Cardiac muscle cell (in vitro differentiated cells and primary cell): ENCODE measurements around the gene MRPS18A. TPM values are rescaled to one million over a fixed set of nuclear protein-coding genes. Genes with fewer than 3 reads are reported as not detected.

Source experiments
- DNase-seq, 2 donors: peaks; one replicate each; pipeline versions ENCODE4 v3.0.0 to v3.0.0-alpha.2; 2010 to 2017; ENCODE audit warnings: low read depth in 1 of 2, low spot score in 1 of 2
- H3K27ac ChIP-seq: fragments of 200-600 bp; sonication (generic); 2 replicates; pipeline ENCODE4 v1.5.1; 2016
- H3K27me3 ChIP-seq: fragments of 200-600 bp; sonication (generic); 2 replicates; pipeline ENCODE4 v1.6.0; 2016; ENCODE audit warnings: control low read depth
- H3K36me3 ChIP-seq: fragments of 200-600 bp; sonication (generic); 2 replicates; pipeline ENCODE4 v1.5.1; 2016; ENCODE audit warnings: control low read depth
- H3K4me1 ChIP-seq: fragments of 200-600 bp; sonication (generic); 2 replicates; pipeline ENCODE4 v1.8.1; 2017; ENCODE audit warnings: low read depth, mild to moderate bottlenecking, mixed run types
- H3K4me3 ChIP-seq: fragments of 200-600 bp; sonication (generic); 2 replicates; pipeline ENCODE4 v1.5.1; 2016; ENCODE audit warnings: mild to moderate bottlenecking
- H3K9me3 ChIP-seq: fragments of 200-600 bp; sonication (generic); 2 replicates; pipeline ENCODE4 v1.5.1; 2017; ENCODE audit warnings: low read depth, mild to moderate bottlenecking, control low read depth
- polyA plus RNA-seq: library from polyadenylated mRNA; unstranded; fragments of >200 nt; fragmentation: Nextera tagmentation; extraction: Ambion mirVana; gene quantifications from 2 replicates; pipeline ENCODE4 v1.2.1, GENCODE V29; 2016
- total RNA-seq: library from RNA; depleted of rRNA; stranded (reverse); fragments of >200 nt; gene quantifications from 2 replicates; pipeline ENCODE4 v1.2.3, GENCODE V29; 2016
- TF ChIP-seq, protein P1 (sequence below): IDR thresholded peaks from 2 replicates; pipeline ENCODE4 v1.5.1; 2012; ENCODE audit warnings: low read depth, mild to moderate bottlenecking, low read length

MRPS18A gene
- total and polyA plus RNA-seq, 2 experiments from 2014 or later, result 65.9 to 87.0 TPM

DNA sequence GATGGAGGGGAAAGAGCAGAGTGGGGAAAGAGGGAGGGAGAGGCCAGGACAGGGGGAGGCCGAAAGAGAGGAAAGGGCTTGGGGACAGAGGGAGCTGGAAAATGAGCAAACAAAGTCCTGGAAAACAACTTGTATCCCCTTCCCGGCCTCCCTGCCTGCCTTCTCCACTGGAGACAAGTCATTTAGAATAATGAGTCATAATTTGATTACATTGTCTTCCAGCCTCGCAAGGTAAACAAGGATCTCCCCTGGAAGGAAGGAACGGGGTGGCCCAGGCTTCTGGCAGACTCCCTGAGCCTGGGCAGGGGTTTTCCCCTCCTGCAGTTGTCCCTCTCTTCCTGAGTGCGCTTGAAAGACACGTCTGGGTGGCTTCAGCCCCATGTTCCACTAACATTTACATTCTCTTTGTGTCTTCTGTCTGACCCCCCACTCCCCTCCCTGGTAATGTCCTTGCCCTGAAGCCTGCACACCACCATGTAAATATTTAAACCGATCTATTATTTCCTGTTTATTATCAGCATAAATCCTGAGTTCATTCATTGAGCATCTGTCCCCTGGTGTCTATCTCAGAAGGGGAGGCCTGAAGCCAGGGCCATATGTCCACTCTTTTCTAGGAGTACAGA, 12.1 kb upstream of the MRPS18A start:
- H3K4me1 ChIP-seq, result peaks cover 27% of the 10 kb centered on the region

DNA sequence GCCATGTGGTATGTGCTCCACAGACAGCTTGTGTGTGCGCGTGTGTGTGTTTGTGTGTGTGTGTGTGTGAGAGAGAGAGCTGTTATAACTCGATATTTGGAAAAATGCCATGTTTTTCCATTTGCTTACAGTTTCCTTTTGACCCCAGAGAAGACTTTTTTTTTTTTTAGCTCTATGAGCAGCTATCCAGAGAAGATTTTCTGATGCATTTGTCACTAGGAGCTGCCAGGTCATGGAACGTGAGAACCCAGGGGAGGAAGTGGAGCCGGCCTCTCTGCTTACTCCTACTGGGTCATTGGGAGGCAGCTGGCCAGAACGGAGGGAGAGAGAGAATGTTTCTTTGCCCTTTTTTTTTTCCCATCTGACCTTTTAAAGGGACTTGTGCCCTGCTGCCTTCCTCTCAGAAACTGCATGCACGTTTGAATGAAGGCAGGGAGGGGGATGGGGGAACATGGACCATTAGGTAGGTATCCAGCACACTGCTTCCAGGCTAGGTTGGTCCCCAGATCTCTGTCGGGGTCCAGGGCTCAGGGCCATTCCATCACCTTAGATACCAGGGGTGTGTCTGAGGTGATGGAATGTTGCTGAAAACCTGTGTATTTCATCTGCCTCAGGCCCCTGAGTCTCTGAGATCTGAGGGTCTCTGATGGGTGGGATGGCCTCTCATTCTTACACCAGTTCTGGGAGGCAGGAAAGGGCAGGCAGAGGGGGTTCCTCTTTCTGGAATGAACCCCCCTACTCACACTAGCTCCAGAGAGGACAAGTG, 11.2 kb upstream of the MRPS18A start:
- H3K27ac ChIP-seq, result no peak overlapping the region
- TF ChIP-seq, protein P1, sequence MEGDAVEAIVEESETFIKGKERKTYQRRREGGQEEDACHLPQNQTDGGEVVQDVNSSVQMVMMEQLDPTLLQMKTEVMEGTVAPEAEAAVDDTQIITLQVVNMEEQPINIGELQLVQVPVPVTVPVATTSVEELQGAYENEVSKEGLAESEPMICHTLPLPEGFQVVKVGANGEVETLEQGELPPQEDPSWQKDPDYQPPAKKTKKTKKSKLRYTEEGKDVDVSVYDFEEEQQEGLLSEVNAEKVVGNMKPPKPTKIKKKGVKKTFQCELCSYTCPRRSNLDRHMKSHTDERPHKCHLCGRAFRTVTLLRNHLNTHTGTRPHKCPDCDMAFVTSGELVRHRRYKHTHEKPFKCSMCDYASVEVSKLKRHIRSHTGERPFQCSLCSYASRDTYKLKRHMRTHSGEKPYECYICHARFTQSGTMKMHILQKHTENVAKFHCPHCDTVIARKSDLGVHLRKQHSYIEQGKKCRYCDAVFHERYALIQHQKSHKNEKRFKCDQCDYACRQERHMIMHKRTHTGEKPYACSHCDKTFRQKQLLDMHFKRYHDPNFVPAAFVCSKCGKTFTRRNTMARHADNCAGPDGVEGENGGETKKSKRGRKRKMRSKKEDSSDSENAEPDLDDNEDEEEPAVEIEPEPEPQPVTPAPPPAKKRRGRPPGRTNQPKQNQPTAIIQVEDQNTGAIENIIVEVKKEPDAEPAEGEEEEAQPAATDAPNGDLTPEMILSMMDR, result no peak
- no peaks in the 10 kb centered on the region for H3K27me3 ChIP-seq
- H3K4me1 ChIP-seq, result peaks cover 27% of the 10 kb centered on the region
- H3K36me3 ChIP-seq, result no peaks in the 10 kb centered on the region
- H3K9me3 ChIP-seq, result no peaks in the 10 kb centered on the region
- H3K4me3 ChIP-seq, result no peak overlapping the region
- DNase-seq, result peak; percentile 33 to 66

More for the DNA sequence above, 12.1 kb upstream of the MRPS18A start:
- DNase-seq, result peak in 1 of 2 donors; percentile 63
- no peaks in the 10 kb centered on the region for H3K36me3 ChIP-seq
- no peak overlapping the region for H3K27ac ChIP-seq
- H3K9me3 ChIP-seq, result no peaks in the 10 kb centered on the region
- TF ChIP-seq, protein P1, result no peak
- no peak overlapping the region for H3K4me3 ChIP-seq
- no peaks in the 10 kb centered on the region for H3K27me3 ChIP-seq

DNA sequence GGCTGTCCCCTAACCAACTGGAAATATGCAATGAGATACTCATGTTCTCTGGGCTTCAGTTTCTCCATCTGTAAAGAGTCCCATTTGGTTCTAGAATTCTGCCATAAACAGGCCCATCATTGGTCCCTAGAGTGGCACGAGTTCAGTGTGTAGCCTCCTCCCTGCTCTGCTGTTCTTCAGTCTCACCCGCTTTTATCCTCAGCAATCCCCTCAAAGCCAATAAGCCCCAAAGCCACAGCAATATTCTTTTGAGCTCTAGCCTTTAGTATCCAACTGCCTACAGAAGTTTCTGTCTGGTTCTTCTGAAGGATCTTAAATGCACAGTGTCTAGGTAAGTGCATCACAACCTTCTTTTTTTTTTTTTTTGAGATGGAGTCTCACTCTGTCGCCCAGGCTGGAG, 9.8 kb upstream of the MRPS18A start:
- no peak overlapping the region for H3K4me3 ChIP-seq
- H3K9me3 ChIP-seq, result no peaks in the 10 kb centered on the region
- peaks cover 21% of the 10 kb centered on the region for H3K4me1 ChIP-seq
- H3K36me3 ChIP-seq, result no peaks in the 10 kb centered on the region
- TF ChIP-seq, protein P1, result no peak
- no peaks in the 10 kb centered on the region for H3K27me3 ChIP-seq
- H3K27ac ChIP-seq, result no peak overlapping the region
- DNase-seq, result no peak

DNA sequence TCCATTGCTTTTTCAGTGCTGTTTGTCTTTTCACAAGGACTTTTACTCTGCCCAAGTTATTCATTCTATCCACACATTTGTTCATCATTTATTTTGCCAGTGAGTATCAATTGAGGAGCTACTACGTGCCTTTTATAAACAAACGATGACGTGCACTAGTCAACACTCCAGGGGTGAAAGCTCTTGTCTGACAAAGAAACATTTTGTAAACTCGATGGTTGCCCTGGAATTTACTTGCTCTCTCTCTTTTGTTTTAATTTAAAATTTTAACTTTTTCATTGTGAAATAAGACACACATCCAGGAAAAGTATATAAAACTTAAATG, 8.3 kb upstream of the MRPS18A start:
- H3K36me3 ChIP-seq, result no peaks in the 10 kb centered on the region
- no peak for DNase-seq
- H3K27me3 ChIP-seq, result no peaks in the 10 kb centered on the region
- peaks cover 13% of the 10 kb centered on the region for H3K4me1 ChIP-seq
- H3K27ac ChIP-seq, result no peak overlapping the region
- TF ChIP-seq, protein P1, result no peak
- no peaks in the 10 kb centered on the region for H3K9me3 ChIP-seq
- no peak overlapping the region for H3K4me3 ChIP-seq

DNA sequence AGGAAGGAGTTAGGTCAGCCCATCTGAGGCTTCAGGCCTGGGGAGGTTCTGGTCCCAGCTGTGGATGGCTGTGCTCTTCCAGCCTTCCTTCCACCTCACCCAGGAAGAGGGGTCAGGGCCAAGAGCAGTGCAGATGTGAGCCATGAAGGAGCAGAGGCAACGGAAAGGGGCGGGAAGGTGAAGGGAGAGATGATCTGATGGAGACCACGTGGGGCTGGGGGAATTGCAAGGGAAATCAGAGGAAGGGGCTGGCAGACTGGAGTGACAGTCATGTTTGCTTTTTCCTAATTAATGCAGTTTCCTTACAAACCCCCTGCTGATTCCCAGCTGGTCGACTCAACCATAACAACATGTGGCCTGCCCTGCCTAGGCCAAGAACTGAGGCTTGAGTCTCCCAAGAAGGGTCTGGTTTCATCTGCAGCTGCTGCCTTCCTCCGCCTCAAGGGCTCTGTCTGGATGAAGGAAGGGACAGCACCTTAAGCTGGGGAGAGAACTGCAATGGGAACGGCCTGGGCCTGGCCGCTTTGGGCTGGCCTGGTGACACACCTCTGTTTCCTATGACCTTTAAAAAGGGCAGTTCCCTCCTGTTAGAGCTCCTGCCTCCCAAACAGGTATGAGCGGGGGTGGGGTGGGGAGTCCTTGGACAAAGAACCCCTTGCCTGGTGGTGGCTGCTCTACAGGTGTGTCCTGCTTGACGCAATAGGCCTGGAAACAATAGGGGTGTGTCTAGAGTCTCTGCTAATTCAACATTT, 7.8 kb upstream of the MRPS18A start:
- TF ChIP-seq, protein P1, result no peak
- Histone ChIP-seq H3K9me3 (no peaks in the 10 kb centered on the region), H3K4me1 (peaks cover 13% of the 10 kb centered on the region), H3K4me3 (no peak overlapping the region), H3K27ac (no peak overlapping the region), H3K36me3 (no peaks in the 10 kb centered on the region), H3K27me3 (no peaks in the 10 kb centered on the region)
- no peak for DNase-seq
